Measurements from ENCODE around the gene GAREM1.
"Not testable (repeated sequence)": the region's sequence is repeated elsewhere in the genome, so short reads cannot be mapped to it uniquely, and the experiment has no call there.

DNA sequence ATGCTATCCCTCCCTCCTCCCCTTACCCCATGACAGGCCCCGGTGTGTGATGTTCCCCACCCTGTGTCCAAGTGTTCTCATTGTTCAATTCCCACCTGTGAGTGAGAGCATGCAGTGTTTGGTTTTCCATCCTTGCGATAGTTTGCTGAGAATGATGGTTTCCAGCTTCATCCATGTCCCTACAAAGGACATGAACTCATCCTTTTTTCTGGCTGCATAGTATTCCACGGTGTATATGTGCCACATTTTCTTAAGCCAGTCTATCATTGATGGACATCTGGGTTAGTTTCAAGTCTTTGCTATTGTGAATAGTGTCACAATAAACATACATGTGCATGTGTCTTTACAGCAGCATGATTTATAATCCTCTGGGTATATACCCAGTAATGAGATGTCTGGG is 129.6 kb downstream of the GAREM1 start:
- TF ChIP-seq, protein P1, sequence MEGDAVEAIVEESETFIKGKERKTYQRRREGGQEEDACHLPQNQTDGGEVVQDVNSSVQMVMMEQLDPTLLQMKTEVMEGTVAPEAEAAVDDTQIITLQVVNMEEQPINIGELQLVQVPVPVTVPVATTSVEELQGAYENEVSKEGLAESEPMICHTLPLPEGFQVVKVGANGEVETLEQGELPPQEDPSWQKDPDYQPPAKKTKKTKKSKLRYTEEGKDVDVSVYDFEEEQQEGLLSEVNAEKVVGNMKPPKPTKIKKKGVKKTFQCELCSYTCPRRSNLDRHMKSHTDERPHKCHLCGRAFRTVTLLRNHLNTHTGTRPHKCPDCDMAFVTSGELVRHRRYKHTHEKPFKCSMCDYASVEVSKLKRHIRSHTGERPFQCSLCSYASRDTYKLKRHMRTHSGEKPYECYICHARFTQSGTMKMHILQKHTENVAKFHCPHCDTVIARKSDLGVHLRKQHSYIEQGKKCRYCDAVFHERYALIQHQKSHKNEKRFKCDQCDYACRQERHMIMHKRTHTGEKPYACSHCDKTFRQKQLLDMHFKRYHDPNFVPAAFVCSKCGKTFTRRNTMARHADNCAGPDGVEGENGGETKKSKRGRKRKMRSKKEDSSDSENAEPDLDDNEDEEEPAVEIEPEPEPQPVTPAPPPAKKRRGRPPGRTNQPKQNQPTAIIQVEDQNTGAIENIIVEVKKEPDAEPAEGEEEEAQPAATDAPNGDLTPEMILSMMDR (IDR thresholded peaks at IDR 0.05): not testable (repeated sequence)
- TF ChIP-seq POLR2A, POLR2AphosphoS5 (IDR thresholded peaks at IDR 0.05): not testable (repeated sequence)
